HG02571 (cell line): ENCODE results near the gene PIH1D1.

Experiments
- ATAC-seq: cut with Tn5 transposase; IDR thresholded peaks from one replicate; pipeline ENCODE4 v1.9.1; 2021; ENCODE audit warnings: mild to moderate bottlenecking, moderate library complexity; ENCODE audit not compliant: unreplicated experiment

The PIH1D1 gene

GRCh38 chr19:49436381-49437017 lies 15.1 kb downstream of the PIH1D1 start:
- no peak for ATAC-seq

- no peak for ATAC-seq
These were observed 15.9 kb downstream of the PIH1D1 start for GRCh38 chr19:49435670-49436069.

- no peak for ATAC-seq
These were observed 16.6 kb downstream of the PIH1D1 start for GRCh38 chr19:49434907-49435583.

- no peak for ATAC-seq
These were observed 18.2 kb downstream of the PIH1D1 start for GRCh38 chr19:49433240-49433901.

GRCh38 chr19:49432141-49433073 lies 19.2 kb downstream of the PIH1D1 start:
- no peak for ATAC-seq

GRCh38 chr19:49431330-49431749 lies 20.3 kb downstream of the PIH1D1 start:
- ATAC-seq: no peak

- no peak for ATAC-seq
These were observed 20.8 kb downstream of the PIH1D1 start for GRCh38 chr19:49430678-49431329.

GRCh38 chr19:49430172-49430677 lies 21.4 kb downstream of the PIH1D1 start:
- no peak for ATAC-seq

- ATAC-seq: no peak
These were observed 22.8 kb downstream of the PIH1D1 start for GRCh38 chr19:49428547-49429451.

GRCh38 chr19:49427855-49428546 lies 23.6 kb downstream of the PIH1D1 start:
- no peak for ATAC-seq

GRCh38 chr19:49427339-49427738 lies 24.3 kb downstream of the PIH1D1 start:
- ATAC-seq: no peak

- ATAC-seq: no peak
These were observed 25.6 kb downstream of the PIH1D1 start for GRCh38 chr19:49425922-49426592.

- no peak for ATAC-seq
These were observed 26.4 kb downstream of the PIH1D1 start, which contains the start of gene GFY for GRCh38 chr19:49425178-49425577. Gene GFY (plus strand): TSS chr19:49425388. CDS start chr19:49426431, 1,043 bp downstream.

GRCh38 chr19:49423985-49424303 lies 27.7 kb downstream of the PIH1D1 start:
- no peak for ATAC-seq

- no peak for ATAC-seq
These were observed 28.3 kb downstream of the PIH1D1 start, which contains the start of gene PTH2 for GRCh38 chr19:49423071-49423984. Gene PTH2 (minus strand): TSS chr19:49423441. CDS start chr19:49423339, 102 bp downstream.

GRCh38 chr19:49422407-49423070 lies 29.1 kb downstream of the PIH1D1 start:
- no peak for ATAC-seq

- ATAC-seq: no peak
These were observed 29.8 kb downstream of the PIH1D1 start for GRCh38 chr19:49421878-49422202.
